Activated CD4-positive, alpha-beta T cell treated with anti-CD3 and anti-CD28 coated beads, Interleukin-2, amount 10 ng/mL, durations not matched to agents 7 days and 5 days (primary cell): ENCODE measurements around the gene HYCC1. TPM values are rescaled to one million over a fixed set of nuclear protein-coding genes. Genes with fewer than 3 reads are reported as not detected.

Source experiments
- CTCF ChIA-PET: fragments of 350-600 bp; sonication (Branson Sonifier 250); formaldehyde crosslinking; loops from one replicate; lab custom pipeline; 2021; ENCODE audit warnings: antibody characterized with exemption; lab: Charles Lee
- POLR2A ChIA-PET: fragments of 350-600 bp; sonication (Branson Sonifier 250); formaldehyde crosslinking; loops from one replicate; lab custom pipeline; 2021; ENCODE audit warnings: antibody characterized with exemption; lab: Charles Lee
- DNase-seq: peaks from one replicate; pipeline ENCODE4 v3.0.0-alpha.2; 2020
- H3K27ac Mint-ChIP-seq: one replicate; pipeline ENCODE4 v1.8.0; 2021; ENCODE audit warnings: mild to moderate bottlenecking, moderate library complexity, mixed read lengths
- H3K27me3 Mint-ChIP-seq: one replicate; pipeline ENCODE4 v1.8.0; 2021; ENCODE audit warnings: mixed read lengths
- H3K36me3 Mint-ChIP-seq: one replicate; pipeline ENCODE4 v1.8.0; 2021; ENCODE audit warnings: low read depth, mixed read lengths
- H3K4me1 Mint-ChIP-seq: one replicate; pipeline ENCODE4 v1.8.0; 2021; ENCODE audit warnings: mixed read lengths
- H3K4me3 Mint-ChIP-seq: one replicate; pipeline ENCODE4 v1.8.0; 2021; ENCODE audit warnings: mild to moderate bottlenecking, moderate library complexity, mixed read lengths
- H3K9me3 Mint-ChIP-seq: one replicate; pipeline ENCODE4 v1.8.0; 2021; ENCODE audit warnings: mixed read lengths
- total RNA-seq, 2 experiments: library from RNA; stranded (reverse); gene quantifications; one replicate each; pipeline ENCODE4 v1.2.3, GENCODE V29; 2021

The HYCC1 gene
- total RNA-seq, 2 experiments from 2014 or later = 47.2 to 54.2 TPM

DNA sequence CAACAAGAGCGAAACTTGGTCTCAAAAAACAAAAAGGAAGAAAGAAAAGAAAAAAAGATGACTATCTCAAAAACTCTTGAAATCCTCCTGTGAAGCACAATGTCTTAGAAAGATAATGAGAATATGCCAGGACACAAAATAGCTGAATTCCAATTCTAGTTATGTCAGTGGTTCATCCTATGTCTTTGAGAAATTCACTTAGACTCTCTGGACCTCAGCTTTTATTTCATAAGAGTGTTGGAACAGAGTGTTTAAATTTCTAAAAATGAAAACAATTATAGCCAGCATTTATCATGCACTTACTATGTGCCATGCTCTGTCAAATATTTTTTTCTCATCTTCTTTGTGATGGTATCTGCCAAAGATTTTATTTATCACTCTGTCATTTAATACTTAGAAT is 13.3 kb upstream of the HYCC1 start:
- H3K4me3 Mint-ChIP-seq = no peak overlapping the region
- CTCF ChIA-PET = interaction anchor here (2.2 to 3.1 kb wide), 2 partner anchors 12 to 15 kb away, joined by 8 to 10 read pairs; no protein-coding TSS in a partner anchor
- peaks cover 35% of the 10 kb centered on the region for H3K27me3 Mint-ChIP-seq
- H3K27ac Mint-ChIP-seq = no peak overlapping the region
- H3K9me3 Mint-ChIP-seq = no peaks in the 10 kb centered on the region
- POLR2A ChIA-PET = interaction anchor here (0.7 kb wide), 1 partner anchor 40 kb away, joined by 3 read pairs; no protein-coding TSS in a partner anchor
- H3K36me3 Mint-ChIP-seq = peaks cover 2% of the 10 kb centered on the region
- no peak for DNase-seq
- H3K4me1 Mint-ChIP-seq = peaks cover 3% of the 10 kb centered on the region

DNA sequence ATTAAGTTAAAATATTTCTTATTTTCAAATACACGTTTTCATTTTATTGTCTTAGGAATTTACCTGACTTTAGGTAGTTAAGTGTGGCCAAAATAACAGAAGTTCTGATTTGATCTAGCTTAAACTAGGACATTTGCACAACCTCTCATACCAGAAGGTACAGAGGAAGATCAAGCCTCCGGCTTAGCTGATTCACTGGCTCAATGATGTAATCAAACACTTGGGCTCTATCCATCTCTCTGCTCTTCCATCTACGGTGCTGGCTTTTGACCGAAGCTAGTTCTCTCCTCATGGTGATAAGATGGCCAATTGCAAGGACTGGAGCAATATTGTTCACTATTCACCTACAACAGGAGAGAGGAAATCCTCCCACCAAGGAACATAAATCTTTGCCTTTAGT is 12.2 kb upstream of the HYCC1 start:
- DNase-seq = no peak
- Mint-ChIP-seq H3K9me3 (peaks cover 3% of the 10 kb centered on the region), H3K27me3 (peaks cover 35% of the 10 kb centered on the region), H3K36me3 (peaks cover 5% of the 10 kb centered on the region), H3K4me3 (no peak overlapping the region), H3K4me1 (peaks cover 12% of the 10 kb centered on the region), H3K27ac (no peak overlapping the region)
- ChIA-PET POLR2A (no interaction called here), CTCF (interaction anchor here (2.2 to 3.1 kb wide), 2 partner anchors 11 to 14 kb away, joined by 8 to 10 read pairs; no protein-coding TSS in a partner anchor)

DNA sequence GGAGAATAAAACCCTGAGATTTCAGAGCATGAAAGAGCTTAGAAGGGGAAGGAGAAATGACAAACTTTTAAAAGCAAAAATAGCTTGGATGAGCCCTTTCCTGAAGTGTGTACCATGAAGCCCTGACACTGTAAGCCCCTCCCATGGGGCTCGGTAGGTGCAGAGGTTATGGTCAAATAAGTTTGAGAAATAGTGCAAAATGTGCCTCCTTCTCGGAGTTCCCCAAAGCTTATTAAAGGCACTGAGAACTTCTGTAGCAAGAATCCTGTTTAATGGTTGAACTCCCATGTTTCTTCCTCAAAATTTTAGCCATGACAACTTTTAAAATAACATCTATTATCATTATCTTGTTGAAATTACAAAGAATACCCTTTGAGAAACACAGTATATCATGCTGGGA is 10.5 kb upstream of the HYCC1 start:
- ChIA-PET CTCF (interaction anchor here (1.4 to 2.1 kb wide), 3 partner anchors 9 to 31 kb away, joined by 4 to 6 read pairs (median 5); no protein-coding TSS in a partner anchor), POLR2A (no interaction called here)
- H3K27me3 Mint-ChIP-seq = peaks cover 33% of the 10 kb centered on the region
- no peak overlapping the region for H3K27ac Mint-ChIP-seq
- peaks cover 9% of the 10 kb centered on the region for H3K36me3 Mint-ChIP-seq
- peaks cover 25% of the 10 kb centered on the region for H3K4me1 Mint-ChIP-seq
- no peak overlapping the region for H3K4me3 Mint-ChIP-seq
- peaks cover 5% of the 10 kb centered on the region for H3K9me3 Mint-ChIP-seq
- DNase-seq = no peak

DNA sequence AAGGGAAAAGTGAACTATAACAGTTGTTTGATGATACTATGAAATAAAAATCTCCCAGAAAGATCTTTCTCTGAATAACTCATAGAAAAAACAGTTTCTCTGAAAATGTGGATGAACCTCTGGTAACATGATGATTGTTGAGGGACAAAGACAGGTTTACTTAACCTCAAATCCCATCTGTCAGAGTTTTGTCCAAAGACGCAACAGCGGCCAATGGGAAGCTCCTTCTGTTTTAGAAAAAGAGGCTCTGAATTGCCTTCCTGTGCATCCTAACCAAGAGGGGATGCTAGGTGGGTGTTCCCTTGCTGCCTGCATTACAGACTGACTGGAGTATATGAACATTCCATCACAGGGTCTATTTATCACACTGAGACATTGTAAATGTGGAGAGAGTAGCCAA is 8.9 kb upstream of the HYCC1 start:
- peaks cover 5% of the 10 kb centered on the region for H3K9me3 Mint-ChIP-seq
- peaks cover 28% of the 10 kb centered on the region for H3K27me3 Mint-ChIP-seq
- no peak for DNase-seq
- H3K4me1 Mint-ChIP-seq = peaks cover 31% of the 10 kb centered on the region
- ChIA-PET CTCF (interaction anchor here (0.6 to 2.1 kb wide), 5 partner anchors 8 to 166 kb away, joined by 3 to 6 read pairs (median 5); partner anchors contain the start of gene KLHL7), POLR2A (no interaction called here)
- H3K27ac Mint-ChIP-seq = no peak overlapping the region
- peaks cover 9% of the 10 kb centered on the region for H3K36me3 Mint-ChIP-seq
- no peak overlapping the region for H3K4me3 Mint-ChIP-seq

DNA sequence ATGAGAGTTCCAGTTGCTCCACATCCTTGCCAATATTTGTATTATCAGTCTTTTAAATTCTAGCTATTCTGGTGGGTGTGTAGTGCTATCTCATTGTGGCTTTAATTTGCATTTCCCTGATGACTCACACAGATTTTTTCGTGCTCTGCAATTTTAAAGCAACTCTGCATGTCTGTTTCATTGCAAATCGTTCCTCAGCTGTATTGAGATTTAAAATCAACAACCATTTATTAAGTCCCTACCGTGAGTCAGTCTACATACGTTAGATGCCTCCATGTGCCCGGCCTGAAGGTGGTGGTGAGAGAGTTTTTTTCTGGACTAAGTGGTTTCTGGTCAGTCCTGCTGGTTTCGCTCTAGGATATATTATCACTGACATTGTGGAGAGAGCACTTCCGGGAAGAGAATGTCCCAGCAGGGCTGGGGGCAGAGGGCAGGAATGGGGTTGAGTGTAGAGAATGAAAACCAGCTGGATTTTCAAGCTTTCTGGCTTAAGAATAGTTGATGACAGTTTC is 8.4 kb upstream of the HYCC1 start:
- DNase-seq = no peak
- no peak overlapping the region for H3K4me3 Mint-ChIP-seq
- H3K36me3 Mint-ChIP-seq = peaks cover 9% of the 10 kb centered on the region
- CTCF ChIA-PET = interaction anchor here (0.6 to 0.9 kb wide), 2 partner anchors 31 to 83 kb away, joined by 3 to 5 read pairs; partner anchors contain the start of gene KLHL7
- H3K9me3 Mint-ChIP-seq = peaks cover 5% of the 10 kb centered on the region
- peaks cover 35% of the 10 kb centered on the region for H3K4me1 Mint-ChIP-seq
- H3K27me3 Mint-ChIP-seq = peaks cover 24% of the 10 kb centered on the region
- H3K27ac Mint-ChIP-seq = no peak overlapping the region
- POLR2A ChIA-PET = no interaction called here

DNA sequence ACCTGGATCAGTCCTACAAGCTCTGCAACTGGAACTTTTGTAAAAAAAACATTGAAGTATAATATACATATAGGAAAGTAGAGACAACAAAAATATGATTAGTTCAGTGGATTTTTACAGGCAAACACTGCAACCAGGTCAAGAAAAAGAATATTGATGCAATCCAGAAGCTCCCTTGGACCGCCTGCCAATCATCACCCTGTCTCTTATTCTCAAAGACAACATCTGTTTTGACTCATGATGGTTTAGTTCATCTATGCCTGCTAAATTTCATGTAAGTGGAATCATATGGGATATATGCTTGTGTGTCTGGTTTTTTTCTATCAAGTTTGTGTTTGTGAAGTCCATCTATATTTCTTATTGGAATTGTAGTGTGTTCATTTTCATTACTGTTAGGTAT is 7.7 kb upstream of the HYCC1 start:
- ChIA-PET POLR2A (no interaction called here), CTCF (no interaction called here)
- H3K27me3 Mint-ChIP-seq = peaks cover 17% of the 10 kb centered on the region
- H3K9me3 Mint-ChIP-seq = peaks cover 7% of the 10 kb centered on the region
- H3K27ac Mint-ChIP-seq = peak overlapping the region; percentile 57
- DNase-seq = no peak
- H3K4me3 Mint-ChIP-seq = no peak overlapping the region
- H3K4me1 Mint-ChIP-seq = peaks cover 42% of the 10 kb centered on the region
- peaks cover 10% of the 10 kb centered on the region for H3K36me3 Mint-ChIP-seq

DNA sequence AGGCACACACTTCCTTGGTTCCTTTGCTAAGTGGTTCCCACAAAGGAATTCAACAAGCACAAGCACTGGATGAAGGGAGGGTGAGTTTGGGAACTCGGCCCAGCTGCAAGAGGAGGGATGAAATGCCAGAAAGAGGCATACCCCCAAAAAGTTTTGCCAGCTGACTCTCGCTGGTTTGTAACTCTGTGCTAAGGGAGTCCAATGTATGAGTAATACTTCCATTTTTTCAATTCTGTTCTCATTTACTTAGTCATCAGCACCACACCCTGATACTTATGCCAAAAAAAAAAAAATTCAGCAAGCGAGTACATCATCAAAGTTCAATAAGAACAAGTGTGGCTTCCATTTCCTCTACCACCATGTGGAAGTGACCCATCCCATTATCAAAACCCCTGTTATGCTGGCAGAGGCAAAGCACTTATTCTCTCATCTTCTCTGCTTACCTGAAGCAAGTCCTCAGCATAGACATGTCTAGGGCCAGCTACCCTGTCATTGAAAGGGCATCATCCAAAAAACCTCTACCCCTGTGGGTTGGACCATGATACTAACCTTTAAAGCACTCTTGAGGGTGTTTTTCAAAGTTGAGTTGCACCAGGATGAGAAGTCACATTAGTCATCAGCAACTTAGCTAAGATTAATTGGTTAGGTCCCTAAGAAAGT is 6.9 kb upstream of the HYCC1 start:
- CTCF ChIA-PET = interaction anchor here (0.6 to 0.8 kb wide), 3 partner anchors 153 to 568 kb away, joined by 3 to 4 read pairs (median 3); no protein-coding TSS in a partner anchor
- peak overlapping the region; percentile 75 for H3K27ac Mint-ChIP-seq
- peak; percentile 24 for DNase-seq

DNA sequence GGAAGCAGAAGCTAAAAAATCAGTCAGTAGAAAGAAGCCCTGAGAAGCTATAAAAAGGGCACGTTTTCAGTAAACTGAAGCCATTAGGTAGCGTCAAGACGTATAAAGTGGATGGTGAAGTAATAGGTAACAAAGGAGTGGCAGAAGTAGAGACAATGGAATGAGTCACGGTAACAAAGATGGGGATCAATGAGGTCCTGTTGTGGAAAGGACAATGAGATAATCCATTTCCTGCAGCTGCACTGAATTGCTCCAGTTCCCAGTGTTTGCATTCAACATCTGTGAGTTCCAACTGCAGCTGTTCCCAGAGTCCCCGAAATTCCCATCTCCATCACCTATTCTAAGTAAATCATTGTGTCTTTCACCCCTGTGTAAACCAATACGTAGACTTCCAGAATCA is 4.8 kb upstream of the HYCC1 start:
- peaks cover 12% of the 10 kb centered on the region for H3K9me3 Mint-ChIP-seq
- H3K36me3 Mint-ChIP-seq = peaks cover 23% of the 10 kb centered on the region
- no peak overlapping the region for H3K27ac Mint-ChIP-seq
- CTCF ChIA-PET = no interaction called here
- peaks cover 1% of the 10 kb centered on the region for H3K27me3 Mint-ChIP-seq
- POLR2A ChIA-PET = no interaction called here
- H3K4me3 Mint-ChIP-seq = no peak overlapping the region
- H3K4me1 Mint-ChIP-seq = peaks cover 62% of the 10 kb centered on the region
- DNase-seq = no peak

More for the DNA sequence above, 6.9 kb upstream of the HYCC1 start:
- Mint-ChIP-seq H3K9me3 (peaks cover 12% of the 10 kb centered on the region), H3K27me3 (peaks cover 11% of the 10 kb centered on the region), H3K4me1 (peaks cover 49% of the 10 kb centered on the region), H3K4me3 (no peak overlapping the region), H3K36me3 (peaks cover 14% of the 10 kb centered on the region)
- POLR2A ChIA-PET = no interaction called here

DNA sequence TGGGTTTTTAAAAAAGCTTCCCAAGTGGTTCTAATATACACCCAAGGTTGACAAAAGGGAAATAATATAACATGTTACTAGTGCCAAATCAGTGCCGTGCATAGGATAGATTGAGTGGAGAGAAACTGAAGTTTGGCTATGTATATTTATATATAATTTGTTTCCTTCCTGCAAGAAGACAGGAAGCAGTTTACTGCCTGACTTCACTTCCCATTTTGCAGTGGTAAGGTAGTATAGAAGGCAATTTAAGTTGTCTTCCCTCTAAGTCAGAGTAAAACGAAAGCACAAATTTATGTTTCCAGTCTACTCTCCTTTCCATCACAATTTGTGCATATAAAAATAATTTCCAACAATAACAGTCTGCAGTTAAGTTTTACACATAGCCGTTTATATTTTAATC is 3.4 kb upstream of the HYCC1 start:
- no peak overlapping the region for H3K27ac Mint-ChIP-seq
- CTCF ChIA-PET = no interaction called here
- no peak for DNase-seq
- H3K4me1 Mint-ChIP-seq = peaks cover 60% of the 10 kb centered on the region
- POLR2A ChIA-PET = no interaction called here
- H3K27me3 Mint-ChIP-seq = no peaks in the 10 kb centered on the region
- peaks cover 22% of the 10 kb centered on the region for H3K36me3 Mint-ChIP-seq
- H3K9me3 Mint-ChIP-seq = peaks cover 12% of the 10 kb centered on the region
- H3K4me3 Mint-ChIP-seq = no peak overlapping the region

DNA sequence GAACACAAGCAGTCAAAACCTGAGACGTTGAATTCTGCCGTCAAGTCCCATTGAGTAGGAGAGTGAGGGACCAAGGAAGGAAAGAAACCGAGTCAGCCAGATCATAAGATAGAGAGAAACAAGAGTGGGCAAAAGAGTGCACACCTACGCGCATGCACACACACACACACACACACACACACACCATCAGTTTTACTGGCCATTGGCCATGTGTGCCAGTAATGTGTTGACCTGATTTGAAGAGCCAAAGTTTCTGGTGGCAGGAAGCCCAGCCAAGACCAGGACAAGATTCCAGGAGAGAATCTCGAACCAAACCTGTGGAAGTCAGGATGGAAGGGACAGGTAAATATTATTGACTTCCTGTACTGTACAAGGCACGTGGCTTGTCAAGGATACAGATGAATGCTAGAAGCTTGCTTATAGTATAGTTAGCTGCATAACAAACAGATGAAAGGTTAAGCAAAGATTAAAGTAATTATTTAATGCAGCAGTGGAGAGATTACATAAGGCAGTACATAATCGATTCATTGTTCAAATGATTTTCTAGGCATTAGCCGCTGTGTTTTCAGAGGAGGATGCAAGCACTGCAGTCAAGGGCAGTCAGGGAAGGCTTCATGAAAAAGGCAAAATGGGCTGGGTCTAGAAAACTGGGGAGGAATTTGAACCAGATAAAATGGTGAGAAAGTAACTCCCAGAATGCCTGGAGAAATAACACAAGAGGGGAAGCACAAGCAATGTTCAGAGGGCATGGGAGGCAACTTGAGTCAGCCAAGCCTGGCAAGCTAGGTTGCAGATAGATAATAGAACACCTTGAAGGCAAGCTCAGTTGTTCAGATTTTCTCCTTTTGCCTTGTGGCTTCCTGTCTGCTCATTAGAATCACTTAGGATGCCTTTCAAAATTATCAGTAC is 2.7 kb upstream of the HYCC1 start:
- ChIA-PET CTCF (interaction anchor here (0.6 to 2.1 kb wide), 3 partner anchors 11 to 888 kb away, joined by 3 to 10 read pairs (median 5); no protein-coding TSS in a partner anchor), POLR2A (interaction anchor here (0.7 kb wide), 1 partner anchor 160 kb away, joined by 4 read pairs; no protein-coding TSS in a partner anchor)
- peaks cover 53% of the 10 kb centered on the region for H3K4me1 Mint-ChIP-seq
- H3K4me3 Mint-ChIP-seq = no peak overlapping the region
- H3K27ac Mint-ChIP-seq = peak overlapping the region; percentile 60
- no peaks in the 10 kb centered on the region for H3K27me3 Mint-ChIP-seq
- DNase-seq = no peak
- peaks cover 12% of the 10 kb centered on the region for H3K9me3 Mint-ChIP-seq
- peaks cover 20% of the 10 kb centered on the region for H3K36me3 Mint-ChIP-seq

DNA sequence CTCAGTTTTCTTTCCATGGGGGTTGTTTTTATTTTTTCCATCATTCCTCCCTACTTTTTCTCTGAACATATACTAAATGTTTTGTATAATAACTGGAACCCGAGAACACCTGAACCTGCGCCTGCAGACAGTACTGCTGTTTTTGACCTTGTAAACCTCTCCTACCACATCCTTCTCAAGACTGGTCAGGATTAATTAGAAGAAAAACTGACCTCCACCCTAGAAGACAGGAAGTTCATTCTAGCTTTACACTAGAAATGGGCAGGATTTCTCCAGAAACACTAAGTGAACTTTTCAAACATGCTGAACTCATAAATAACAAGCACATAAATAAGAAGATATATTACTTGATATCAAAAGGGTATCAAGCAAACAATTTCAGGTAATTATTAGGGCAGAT is 751 bp upstream of the HYCC1 start:
- ChIA-PET CTCF (interaction anchor here (1.2 to 2.1 kb wide), 4 partner anchors 9 to 158 kb away, joined by 3 to 10 read pairs (median 4); no protein-coding TSS in a partner anchor), POLR2A (no interaction called here)
- H3K27ac Mint-ChIP-seq = peak overlapping the region; percentile 96
- no peak for DNase-seq
- H3K9me3 Mint-ChIP-seq = peaks cover 7% of the 10 kb centered on the region
- H3K27me3 Mint-ChIP-seq = no peaks in the 10 kb centered on the region
- peaks cover 15% of the 10 kb centered on the region for H3K36me3 Mint-ChIP-seq
- H3K4me1 Mint-ChIP-seq = peaks cover 38% of the 10 kb centered on the region
- H3K4me3 Mint-ChIP-seq = peak overlapping the region; percentile 94
